Stimulated activated CD8-positive, alpha-beta memory T cell treated with anti-CD3 and anti-CD28 coated beads, Interleukin-4, amount 100 ng/mL, for 4 hours (primary cell): Measurements from ENCODE around the gene RBM34.

Experiments
- DNase-seq, 2 donors: peaks; one replicate each; pipeline ENCODE4 v3.0.0-alpha.2; 2020; ENCODE audit warnings: low read depth in 2 of 2, low spot score in 1 of 2

Gene RBM34

GRCh38 chr1:235156740-235157139, 4.3 kb downstream of the RBM34 start:
- DNase-seq, result no peak

GRCh38 chr1:235156265-235156664, 4.8 kb downstream of the RBM34 start:
- DNase-seq, result no peak

GRCh38 chr1:235152235-235152634, 8.8 kb downstream of the RBM34 start:
- no peak for DNase-seq

GRCh38 chr1:235151033-235151432, 10.0 kb downstream of the RBM34 start:
- DNase-seq, result no peak

GRCh38 chr1:235149824-235150223, 11.2 kb downstream of the RBM34 start:
- no peak for DNase-seq

- DNase-seq, result no peak
Measured at GRCh38 chr1:235147269-235147668, 13.8 kb downstream of the RBM34 start.

- DNase-seq, result no peak
Measured at GRCh38 chr1:235145639-235146038, 15.4 kb downstream of the RBM34 start.

- no peak for DNase-seq
Measured at GRCh38 chr1:235142991-235143390, 18.1 kb downstream of the RBM34 start.

- DNase-seq, result no peak
Measured at GRCh38 chr1:235139315-235139714, 21.7 kb downstream of the RBM34 start.

GRCh38 chr1:235138821-235139220, 22.2 kb downstream of the RBM34 start:
- no peak for DNase-seq

- no peak for DNase-seq
Measured at GRCh38 chr1:235136111-235136510, 24.9 kb downstream of the RBM34 start.

GRCh38 chr1:235134171-235134570, 26.9 kb downstream of the RBM34 start:
- DNase-seq, result no peak

- DNase-seq, result no peak
Measured at GRCh38 chr1:235133086-235133485, 28.0 kb downstream of the RBM34 start.

- DNase-seq, result no peak
Measured at GRCh38 chr1:235131961-235132360, 29.1 kb downstream of the RBM34 start.

- no peak for DNase-seq
Measured at GRCh38 chr1:235130766-235131270, 30.2 kb downstream of the RBM34 start.

- DNase-seq, result no peak
Measured at GRCh38 chr1:235129774-235130570, 31.1 kb downstream of the RBM34 start.

GRCh38 chr1:235128456-235129328, 32.4 kb downstream of the RBM34 start, which contains the start of gene TOMM20:
Gene TOMM20 (minus strand): TSS chr1:235128837. CDS start chr1:235128715, 122 bp downstream.
- peak; percentile 86 to 87 for DNase-seq

- DNase-seq, result no peak
Measured at GRCh38 chr1:235127732-235128455, 33.2 kb downstream of the RBM34 start.

- DNase-seq, result no peak
Measured at GRCh38 chr1:235127203-235127602, 33.8 kb downstream of the RBM34 start.

- no peak for DNase-seq
Measured at GRCh38 chr1:235124665-235125064, 36.4 kb downstream of the RBM34 start.

GRCh38 chr1:235124111-235124510, 36.9 kb downstream of the RBM34 start:
- DNase-seq, result no peak
